Panc1 (cell line): ENCODE results near the gene MAGEB6B. TPM values are rescaled to one million over a fixed set of nuclear protein-coding genes. Genes with fewer than 3 reads are reported as not detected.
"Not testable (repeated sequence)": the region's sequence is repeated elsewhere in the genome, so short reads cannot be mapped to it uniquely, and the experiment has no call there.

ENCODE experiments used
- ATAC-seq: fragments of 200-7000 bp; cut with Tn5 transposase; 2 replicates; pipeline ENCODE4 v1.9.1; 2020; ENCODE audit warnings: mild to moderate bottlenecking, moderate library complexity
- BruUV-seq: library from RNA; stranded (reverse); fragments of 400-500 nt; replicated peaks from 2 replicates; lab custom pipeline; 2021; lab: Mats Ljungman, UMichigan
- CTCF ChIA-PET: fragments of 300-600 bp; sonication (Branson Sonifier 250); formaldehyde crosslinking; loops from one replicate; lab custom pipeline; 2022; ENCODE audit warnings: antibody characterized with exemption; lab: Charles Lee
- POLR2A ChIA-PET: fragments of 300-600 bp; sonication (Branson Sonifier 250); formaldehyde crosslinking; loops from one replicate; lab custom pipeline; 2022; ENCODE audit warnings: antibody characterized with exemption; lab: Charles Lee
- DNase-seq: peaks from one replicate; pipeline ENCODE4 v3.0.0-alpha.2; 2010; ENCODE audit warnings: low read depth, low spot score
- H3K27ac ChIP-seq: 2 replicates; pipeline ENCODE4 v1.5.1; 2011; ENCODE audit warnings: mild to moderate bottlenecking, low read length, inconsistent platforms
- H3K27me3 ChIP-seq: fragments of 200-500 bp; sonication (Bioruptor generic); 2 replicates; pipeline ENCODE4 v1.6.0; 2014; ENCODE audit warnings: low read length, inconsistent platforms; ENCODE audit not compliant: control insufficient read depth, insufficient read depth
- H3K36me3 ChIP-seq: fragments of 200-500 bp; sonication (Bioruptor generic); 2 replicates; pipeline ENCODE4 v1.5.1; 2014; ENCODE audit warnings: inconsistent platforms, mild to moderate bottlenecking, low read length, moderate library complexity; ENCODE audit not compliant: control insufficient read depth, insufficient read depth
- H3K4me1 ChIP-seq: 2 replicates; pipeline ENCODE4 v1.5.1; 2011; ENCODE audit warnings: inconsistent platforms, mild to moderate bottlenecking, low read length, moderate library complexity; ENCODE audit not compliant: control insufficient read depth, insufficient read depth
- H3K4me3 ChIP-seq, 2 experiments: 2 replicates each; pipeline ENCODE4 v1.5.1; 2011 to 2012; ENCODE audit warnings: low read depth in 2 of 2, low read length in 2 of 2, mild to moderate bottlenecking in 2 of 2, inconsistent platforms in 1 of 2, moderate library complexity in 1 of 2
- H3K9me3 ChIP-seq: fragments of 200-500 bp; sonication (Bioruptor generic); 2 replicates; pipeline ENCODE4 v1.5.1; 2014; ENCODE audit warnings: low read depth, mild to moderate bottlenecking, inconsistent platforms, low read length, moderate library complexity; ENCODE audit not compliant: control insufficient read depth, insufficient read depth
- POLR2AphosphoS5 ChIP-seq: IDR thresholded peaks from 2 replicates; pipeline ENCODE4 v1.6.1; 2012; ENCODE audit warnings: mild to moderate bottlenecking, low read depth, low read length, moderate library complexity
- REST ChIP-seq, 2 experiments: IDR thresholded peaks; 2 replicates each; pipeline ENCODE4 v1.6.1; 2011 to 2012; ENCODE audit warnings: low read depth in 2 of 2, control low read depth in 1 of 2, low read length in 1 of 2, mild to moderate bottlenecking in 1 of 2, moderate library complexity in 1 of 2; ENCODE audit not compliant: insufficient read depth in 1 of 2
- SIN3A ChIP-seq: IDR thresholded peaks from 2 replicates; pipeline ENCODE4 v1.6.1; 2012; ENCODE audit warnings: low read depth, mild to moderate bottlenecking, low read length, moderate library complexity, borderline replicate concordance; ENCODE audit not compliant: insufficient read depth
- TCF7L2 ChIP-seq: IDR thresholded peaks from 2 replicates; pipeline ENCODE4 v1.6.1; 2011; ENCODE audit warnings: mild to moderate bottlenecking, low read depth, low read length, inconsistent platforms
- in situ Hi-C: cut with HindIII; loops from 2 replicates; pipeline ENCODE4 v1.10.0; 2016; ENCODE audit warnings: low sequenced_read_pairs, low pct_unique_long_range_greater_than_20kb
- intact Hi-C: fragments of 100-400 bp; cut with micrococcal nuclease; formaldehyde crosslinking; loops from one replicate; pipeline ENCODE4 v1.10.0; 2022; ENCODE audit not compliant: unreplicated experiment
- total RNA-seq: library from RNA; stranded (reverse); gene quantifications from one replicate; pipeline ENCODE4 v1.2.1, GENCODE V29; 2021; ENCODE audit not compliant: unreplicated experiment
- TF ChIP-seq, protein P1 (sequence below): fragments of 450-650 bp; IDR thresholded peaks from 2 replicates; pipeline ENCODE4 v1.5.1; 2017; ENCODE audit warnings: mild to moderate bottlenecking

Gene MAGEB6B
- total RNA-seq, 1 experiment from 2014 or later = not detected

DNA sequence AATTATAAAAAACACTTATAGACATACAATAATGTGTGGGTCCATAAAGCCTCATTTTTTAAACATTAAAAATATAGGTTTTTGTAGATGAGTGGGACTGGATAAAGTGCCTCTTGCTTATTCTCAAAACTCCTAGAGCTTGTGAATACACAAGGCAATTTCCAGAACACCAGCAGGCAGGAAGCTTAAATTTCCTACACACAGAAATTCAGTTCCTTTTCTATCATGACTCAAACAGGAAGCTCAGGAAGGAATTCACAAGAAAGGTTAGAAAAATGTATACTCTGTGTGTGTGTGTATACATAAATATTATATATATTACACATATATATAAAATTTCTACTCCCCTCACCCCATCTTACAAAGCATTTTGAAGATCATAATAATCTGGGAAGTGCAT lies 43.2 kb downstream of the MAGEB6B start:
- BruUV-seq = no TSS peak
- no peak overlapping the region for H3K27ac ChIP-seq
- no peak for ATAC-seq
- in situ Hi-C loops (no loop called here), intact Hi-C loops (no loop called here)
- H3K36me3 ChIP-seq = no peaks in the 10 kb centered on the region
- DNase-seq = no peak
- H3K9me3 ChIP-seq = no peaks in the 10 kb centered on the region
- CTCF ChIA-PET = no interaction called here
- no peaks in the 10 kb centered on the region for H3K4me1 ChIP-seq
- H3K27me3 ChIP-seq = no peaks in the 10 kb centered on the region
- TF ChIP-seq, protein P1, sequence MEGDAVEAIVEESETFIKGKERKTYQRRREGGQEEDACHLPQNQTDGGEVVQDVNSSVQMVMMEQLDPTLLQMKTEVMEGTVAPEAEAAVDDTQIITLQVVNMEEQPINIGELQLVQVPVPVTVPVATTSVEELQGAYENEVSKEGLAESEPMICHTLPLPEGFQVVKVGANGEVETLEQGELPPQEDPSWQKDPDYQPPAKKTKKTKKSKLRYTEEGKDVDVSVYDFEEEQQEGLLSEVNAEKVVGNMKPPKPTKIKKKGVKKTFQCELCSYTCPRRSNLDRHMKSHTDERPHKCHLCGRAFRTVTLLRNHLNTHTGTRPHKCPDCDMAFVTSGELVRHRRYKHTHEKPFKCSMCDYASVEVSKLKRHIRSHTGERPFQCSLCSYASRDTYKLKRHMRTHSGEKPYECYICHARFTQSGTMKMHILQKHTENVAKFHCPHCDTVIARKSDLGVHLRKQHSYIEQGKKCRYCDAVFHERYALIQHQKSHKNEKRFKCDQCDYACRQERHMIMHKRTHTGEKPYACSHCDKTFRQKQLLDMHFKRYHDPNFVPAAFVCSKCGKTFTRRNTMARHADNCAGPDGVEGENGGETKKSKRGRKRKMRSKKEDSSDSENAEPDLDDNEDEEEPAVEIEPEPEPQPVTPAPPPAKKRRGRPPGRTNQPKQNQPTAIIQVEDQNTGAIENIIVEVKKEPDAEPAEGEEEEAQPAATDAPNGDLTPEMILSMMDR = no peak
- TF ChIP-seq REST (IDR thresholded peaks at IDR 0.05; ENCODE audit: insufficient read depth in 1 of 2, low read depth in 2 of 2, low read length in 1 of 2) (no peak), POLR2AphosphoS5 (no peak), SIN3A (no peak), TCF7L2 (no peak)
- no peak overlapping the region for H3K4me3 ChIP-seq
- POLR2A ChIA-PET = no interaction called here

DNA sequence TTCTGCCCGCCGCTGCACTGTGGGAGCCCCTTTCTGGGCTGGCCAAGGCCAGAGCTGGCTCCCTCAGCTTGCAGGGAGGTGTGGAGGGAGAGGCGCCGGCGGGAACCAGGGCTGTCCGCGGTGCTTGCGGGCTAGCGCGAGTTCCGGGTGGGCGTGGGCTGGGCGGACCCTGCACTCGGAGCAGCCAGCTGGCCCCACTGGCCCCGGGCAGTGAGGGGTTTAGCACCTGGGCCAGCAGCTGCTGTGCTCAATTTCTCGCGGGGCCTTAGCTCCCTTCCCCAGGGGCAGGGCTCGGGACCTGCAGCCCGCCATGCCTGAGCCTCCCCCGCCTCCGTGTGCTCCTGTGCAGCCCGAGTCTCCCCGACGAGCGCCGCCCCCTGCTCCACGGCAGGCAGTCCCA lies 44.3 kb downstream of the MAGEB6B start:
- intact Hi-C loops, POLR2A ChIA-PET, H3K4me1 ChIP-seq, H3K27me3 ChIP-seq, H3K4me3 ChIP-seq, ATAC-seq, H3K36me3 ChIP-seq, H3K27ac ChIP-seq, in situ Hi-C loops, DNase-seq, CTCF ChIA-PET, BruUV-seq, H3K9me3 ChIP-seq: not testable (repeated sequence)

DNA sequence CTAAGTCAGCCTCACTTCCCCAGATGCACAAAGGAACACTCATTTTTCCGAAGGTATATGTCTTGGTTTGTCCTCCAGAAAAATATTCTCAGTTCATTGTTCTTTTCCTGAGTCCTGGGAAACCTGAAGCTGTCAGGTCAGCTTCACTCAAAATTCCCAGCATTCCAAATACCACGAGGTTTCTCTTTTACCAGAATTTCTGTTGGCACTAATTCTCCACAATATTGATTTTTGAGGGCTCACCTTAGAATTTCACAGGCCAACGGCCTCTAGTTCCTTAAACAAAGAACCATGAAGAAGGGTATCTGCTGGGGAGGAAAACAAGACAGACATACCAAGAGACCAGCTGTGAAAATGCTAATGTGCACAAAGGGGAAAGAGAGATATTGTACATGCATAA lies 47.6 kb downstream of the MAGEB6B start:
- in situ Hi-C loops (no loop called here), intact Hi-C loops (no loop called here)
- ChIA-PET POLR2A (no interaction called here), CTCF (no interaction called here)
- Histone ChIP-seq H3K27ac (no peak overlapping the region), H3K4me1 (no peaks in the 10 kb centered on the region), H3K36me3 (no peaks in the 10 kb centered on the region), H3K4me3 (no peak overlapping the region), H3K9me3 (no peaks in the 10 kb centered on the region), H3K27me3 (no peaks in the 10 kb centered on the region)
- TF ChIP-seq, protein P1 = no peak
- TF ChIP-seq TCF7L2 (no peak), REST (IDR thresholded peaks at IDR 0.05; ENCODE audit: insufficient read depth in 1 of 2, low read depth in 2 of 2, low read length in 1 of 2) (no peak), SIN3A (no peak), POLR2AphosphoS5 (no peak)
- no peak for ATAC-seq
- no peak for DNase-seq
- BruUV-seq = no TSS peak
